Neural cell (in vitro differentiated cells): ENCODE results near the gene SLC20A1. TPM values are rescaled to one million over a fixed set of nuclear protein-coding genes. Genes with fewer than 3 reads are reported as not detected.

Experiments used
- H2AFZ ChIP-seq: fragments of 200-600, 300-800 bp; sonication (generic), shearing (Covaris generic); 2 replicates; pipeline ENCODE4 v1.6.0; 2014; ENCODE audit warnings: low read depth, mild to moderate bottlenecking, antibody characterized with exemption, low read length, moderate library complexity
- H3F3A ChIP-seq: fragments of 200-600 bp; shearing (Covaris generic); 2 replicates; pipeline ENCODE4 v1.6.1; 2016; ENCODE audit warnings: mild to moderate bottlenecking, moderate library complexity, mixed read lengths, antibody characterized with exemption, low read length; ENCODE audit not compliant: insufficient read depth, poor library complexity, severe bottlenecking
- H3K27ac ChIP-seq: fragments of 200-600, 300-800 bp; sonication (generic), shearing (Covaris generic); 2 replicates; pipeline ENCODE4 v1.5.1; 2014; ENCODE audit warnings: mild to moderate bottlenecking, low read length, moderate library complexity
- H3K27me3 ChIP-seq: fragments of 300-800, 200-600 bp; sonication (generic), shearing (Covaris generic); 2 replicates; pipeline ENCODE4 v1.6.0; 2014; ENCODE audit warnings: mild to moderate bottlenecking, low read depth, low read length, moderate library complexity; ENCODE audit not compliant: insufficient read depth
- H3K36me3 ChIP-seq: fragments of 300-800, 200-600 bp; sonication (generic), shearing (Covaris generic); 2 replicates; pipeline ENCODE4 v1.5.1; 2014; ENCODE audit warnings: mild to moderate bottlenecking, antibody characterized with exemption, low read length, moderate library complexity; ENCODE audit not compliant: insufficient read depth
- H3K4me2 ChIP-seq: fragments of 300-800, 200-600 bp; sonication (generic), shearing (Covaris generic); 2 replicates; pipeline ENCODE4 v1.6.0; 2014; ENCODE audit warnings: mild to moderate bottlenecking, low read length
- H3K4me3 ChIP-seq: fragments of 300-800, 200-600 bp; sonication (generic), shearing (Covaris generic); 2 replicates; pipeline ENCODE4 v1.5.1; 2014; ENCODE audit warnings: mild to moderate bottlenecking, low read length, moderate library complexity
- H3K79me2 ChIP-seq: fragments of 200-600 bp; shearing (Covaris generic); replicated peaks from 2 replicates; pipeline ENCODE4 v1.6.0; 2014; ENCODE audit warnings: mild to moderate bottlenecking, low read length, moderate library complexity; ENCODE audit not compliant: insufficient read depth
- H3K9ac ChIP-seq: fragments of 300-800, 200-600 bp; sonication (generic), shearing (Covaris generic); 2 replicates; pipeline ENCODE4 v1.6.1; 2016; ENCODE audit warnings: mild to moderate bottlenecking, low read length, mixed read lengths
- H3K9me2 ChIP-seq: fragments of 200-600 bp; shearing (Covaris generic); 2 replicates; pipeline ENCODE4 v1.6.1; 2016; ENCODE audit warnings: mild to moderate bottlenecking, low read length, mixed read lengths; ENCODE audit not compliant: insufficient read depth
- H3K9me3 ChIP-seq: fragments of 200-600, 300-800 bp; sonication (generic), shearing (Covaris generic); 2 replicates; pipeline ENCODE4 v1.6.1; 2016; ENCODE audit warnings: mild to moderate bottlenecking, mixed run types, low read length, moderate library complexity, mixed read lengths
- H4K20me1 ChIP-seq: fragments of 200-600 bp; shearing (Covaris generic); 2 replicates; pipeline ENCODE4 v1.6.1; 2016; ENCODE audit warnings: mild to moderate bottlenecking, mixed run types; ENCODE audit not compliant: insufficient read depth
- CTCF ChIP-seq: fragments of 450-650 bp; IDR thresholded peaks from 2 replicates; pipeline ENCODE4 v1.5.1; 2014; ENCODE audit warnings: antibody characterized with exemption, mild to moderate bottlenecking, moderate library complexity; ENCODE audit not compliant: poor library complexity, severe bottlenecking
- EP300 ChIP-seq: fragments of 450-650 bp; conservative IDR thresholded peaks from 2 replicates; pipeline ENCODE4 v1.6.1; 2014; ENCODE audit warnings: antibody characterized with exemption, mild to moderate bottlenecking, moderate library complexity; ENCODE audit not compliant: poor library complexity, severe bottlenecking
- EZH2 ChIP-seq: fragments of 200-600, 300-800 bp; shearing (Covaris generic), sonication (generic); IDR thresholded peaks from 2 replicates; pipeline ENCODE4 v1.6.1; 2014; ENCODE audit warnings: antibody characterized with exemption, low read length, borderline replicate concordance, mild to moderate bottlenecking; ENCODE audit not compliant: insufficient read depth, poor library complexity, severe bottlenecking
- MXI1 ChIP-seq: fragments of 450-650 bp; conservative IDR thresholded peaks from 2 replicates; pipeline ENCODE4 v1.6.1; 2014; ENCODE audit warnings: antibody characterized with exemption, mild to moderate bottlenecking; ENCODE audit not compliant: poor library complexity, severe bottlenecking
- POLR2AphosphoS5 ChIP-seq: IDR thresholded peaks from 2 replicates; pipeline ENCODE4 v1.6.1; 2012
- RAD21 ChIP-seq: fragments of 450-650 bp; conservative IDR thresholded peaks from 2 replicates; pipeline ENCODE4 v1.6.1; 2014; ENCODE audit warnings: antibody characterized with exemption, mild to moderate bottlenecking, moderate library complexity
- REST ChIP-seq: IDR thresholded peaks from 2 replicates; pipeline ENCODE4 v1.6.1; 2012; ENCODE audit warnings: borderline replicate concordance
- SMC3 ChIP-seq: fragments of 450-650 bp; conservative IDR thresholded peaks from 2 replicates; pipeline ENCODE4 v1.6.1; 2014; ENCODE audit warnings: antibody characterized with exemption, mild to moderate bottlenecking, moderate library complexity; ENCODE audit not compliant: poor library complexity
- TAF1 ChIP-seq: IDR thresholded peaks from 2 replicates; pipeline ENCODE4 v1.6.1; 2012; ENCODE audit warnings: low read depth
- polyA plus RNA-seq: library from polyadenylated mRNA; depleted of rRNA; stranded (reverse); fragments of >200 nt; gene quantifications from 2 replicates; pipeline ENCODE4 v1.2.3, GENCODE V29; 2014

SLC20A1 gene
- polyA plus RNA-seq, 1 donor from 2014 or later: 61.4 TPM

GRCh38 chr2:112621790-112622527 is 23.8 kb upstream of the SLC20A1 start:
- Histone ChIP-seq H3K4me3 (no peak overlapping the region), H4K20me1 (no peaks in the 10 kb centered on the region), H3K9me2 (no peaks in the 10 kb centered on the region), H3K9ac (no peak overlapping the region), H2AFZ (no peak overlapping the region), H3K27me3 (no peaks in the 10 kb centered on the region), H3K4me2 (no peak overlapping the region), H3K36me3 (no peaks in the 10 kb centered on the region), H3K27ac (no peak overlapping the region), H3F3A (no peaks in the 10 kb centered on the region), H3K79me2 (no peaks in the 10 kb centered on the region), H3K9me3 (no peaks in the 10 kb centered on the region)
- TF ChIP-seq SMC3 (no peak), CTCF (no peak), EZH2 (no peak), MXI1 (no peak), RAD21 (no peak), EP300 (no peak), POLR2AphosphoS5 (no peak), REST (no peak), TAF1 (no peak)

GRCh38 chr2:112622528-112622849 is 23.2 kb upstream of the SLC20A1 start:
- H4K20me1 ChIP-seq: no peaks in the 10 kb centered on the region
- H3K27me3 ChIP-seq: no peaks in the 10 kb centered on the region
- H3F3A ChIP-seq: no peaks in the 10 kb centered on the region
- TF ChIP-seq TAF1 (no peak), MXI1 (no peak)
- no peaks in the 10 kb centered on the region for H3K9me3 ChIP-seq
- no peaks in the 10 kb centered on the region for H3K9me2 ChIP-seq
- H2AFZ ChIP-seq: no peak overlapping the region
- no peaks in the 10 kb centered on the region for H3K36me3 ChIP-seq
- H3K4me3 ChIP-seq: no peak overlapping the region
- no peak overlapping the region for H3K27ac ChIP-seq
- H3K4me2 ChIP-seq: no peak overlapping the region
- H3K79me2 ChIP-seq: no peaks in the 10 kb centered on the region
- no peak overlapping the region for H3K9ac ChIP-seq
